Motor neuron (in vitro differentiated cells): Measurements from ENCODE around the gene FN3KRP. TPM values are rescaled to one million over a fixed set of nuclear protein-coding genes. Genes with fewer than 3 reads are reported as not detected.
"Not testable (repeated sequence)": the region's sequence is repeated elsewhere in the genome, so short reads cannot be mapped to it uniquely, and the experiment has no call there.

Experiments used
- ATAC-seq, 8 experiments: fragments of 200-7000 bp; cut with Tn5 transposase; replicated peaks in 6 of 8; 2 replicates each; pipeline ENCODE4 v1.8.0; 2021; ENCODE audit warnings: mild to moderate bottlenecking in 8 of 8, moderate library complexity in 8 of 8
- H3K27ac ChIP-seq, 2 donors: fragments of 250-450 bp; sonication (Bioruptor Pico); 2 replicates each; pipeline ENCODE4 v1.9.0; 2021; ENCODE audit warnings: antibody characterized with exemption in 2 of 2, mild to moderate bottlenecking in 2 of 2, moderate library complexity in 1 of 2
- H3K4me1 ChIP-seq, 2 donors: fragments of 250-450 bp; sonication (Bioruptor Pico); replicated peaks in 1 of 2; 2 replicates each; pipeline ENCODE4 v1.6.1; 2021; ENCODE audit warnings: antibody characterized with exemption in 2 of 2, mild to moderate bottlenecking in 2 of 2, moderate library complexity in 1 of 2
- H3K4me3 ChIP-seq, 5 donors: fragments of 250-450 bp; sonication (Bioruptor Pico); 2 replicates each; pipeline ENCODE4 v1.9.0; 2021; ENCODE audit warnings: antibody characterized with exemption in 5 of 5, mild to moderate bottlenecking in 5 of 5, moderate library complexity in 4 of 5
- WGBS, 10 experiments: fragments of 450-650 bp; shearing (Covaris generic); methylation state at CpG; one replicate each; pipeline ENCODE4 v1.0.0; 2022; 5-methylcytosine and 5-hydroxymethylcytosine counted together
- in situ Hi-C, 9 experiments: fragments of 400-800 bp; cut with MboI; loops; one replicate each; pipeline ENCODE4 v1.15.0; 2021; ENCODE audit warnings: low sequenced_read_pairs in 9 of 9, low pct_unique_long_range_greater_than_20kb in 2 of 9; ENCODE audit not compliant: unreplicated experiment in 9 of 9
- total RNA-seq, 8 experiments: library from RNA; unstranded; fragments of 300-600 nt; gene quantifications; 2 replicates each; pipeline versions ENCODE4 v1.2.3 to v1.2.4, GENCODE V29; 2022

The FN3KRP gene
- total RNA-seq, 8 experiments from 2014 or later: 11.9 to 27.7 (median 17.6) TPM

GRCh38 chr17:82767041-82767754, 50.7 kb downstream of the FN3KRP start:
- in situ Hi-C loops: loop anchor here in 1 of 9 experiments (25.0 kb wide), 1 partner anchor 105 kb away; no protein-coding TSS in a partner anchor
- H3K27ac ChIP-seq: no peak overlapping the region

GRCh38 chr17:82769041-82769440, 52.5 kb downstream of the FN3KRP start:
- ATAC-seq: no peak
- no peak overlapping the region for H3K4me3 ChIP-seq
- in situ Hi-C loops: loop anchor here in 1 of 9 experiments (25.0 kb wide), 1 partner anchor 107 kb away; no protein-coding TSS in a partner anchor
- WGBS, 10 experiments: 80 to 100% (median 95%) methylated on average over 2 to 5 of the region's 7 CpGs; no CpG with 5 or more reads in 2 of the 10 experiments
- H3K27ac ChIP-seq: no peak overlapping the region
- H3K4me1 ChIP-seq: no peaks in the 10 kb centered on the region

More at GRCh38 chr17:82767041-82767754, 50.7 kb downstream of the FN3KRP start:
- Histone ChIP-seq H3K4me3 (no peak overlapping the region), H3K4me1 (no peaks in the 10 kb centered on the region)
- WGBS, 10 experiments: 10 to 91% (median 82%) methylated on average over 2 to 14 of the region's 24 CpGs; no CpG with 5 or more reads in 2 of the 10 experiments
- peak; percentile 27 to 60 (median 40) for ATAC-seq

- WGBS, 10 experiments: 60 to 100% (median 100%) methylated on average over 1 to 2 of the region's 3 CpGs; no CpG with 5 or more reads in 7 of the 10 experiments
- H3K4me3 ChIP-seq: no peak overlapping the region
Measured at GRCh38 chr17:82772026-82772425, 55.5 kb downstream of the FN3KRP start.

GRCh38 chr17:82774456-82774855, 58.0 kb downstream of the FN3KRP start:
- not testable (repeated sequence) for H3K4me3 ChIP-seq, H3K27ac ChIP-seq, ATAC-seq, H3K4me1 ChIP-seq
- in situ Hi-C loops: loop anchor here in 2 of 9 experiments (10.0 to 25.0 kb wide), 2 partner anchors 110 to 112 kb away; no protein-coding TSS in a partner anchor
- 40 to 100% methylated on average over 1 to 2 of the region's 19 CpGs; no CpG with 5 or more reads in 8 of the 10 experiments for WGBS, 10 experiments

More at GRCh38 chr17:82772026-82772425, 55.5 kb downstream of the FN3KRP start:
- Histone ChIP-seq H3K27ac (no peak overlapping the region), H3K4me1 (no peaks in the 10 kb centered on the region)
- peak in 3 of 8 experiments; percentile 84 to 99 (median 97) for ATAC-seq
- in situ Hi-C loops: loop anchor here in 2 of 9 experiments (10.0 to 25.0 kb wide), 2 partner anchors 107 to 110 kb away; no protein-coding TSS in a partner anchor

- H3K27ac ChIP-seq: no peak overlapping the region
- H3K4me1 ChIP-seq: no peaks in the 10 kb centered on the region
- WGBS, 10 experiments: 6 to 85% (median 48%) methylated on average over 5 to 14 of the region's 34 CpGs; no CpG with 5 or more reads in 4 of the 10 experiments
- no peak overlapping the region for H3K4me3 ChIP-seq
- peak; percentile 31 to 81 (median 56) for ATAC-seq
- in situ Hi-C loops: loop anchor here in 1 of 9 experiments (10.0 kb wide), 1 partner anchor 110 kb away; no protein-coding TSS in a partner anchor
Measured at GRCh38 chr17:82775001-82775823, 58.7 kb downstream of the FN3KRP start.

- Histone ChIP-seq H3K27ac (no peak overlapping the region), H3K4me1 (no peaks in the 10 kb centered on the region), H3K4me3 (no peak overlapping the region)
- in situ Hi-C loops: loop anchor here in 1 of 9 experiments (10.0 kb wide), 1 partner anchor 112 kb away; no protein-coding TSS in a partner anchor
- ATAC-seq: no peak
- 73 to 100% (median 96%) methylated on average over 2 to 13 of the region's 13 CpGs; no CpG with 5 or more reads in 2 of the 10 experiments for WGBS, 10 experiments
Measured at GRCh38 chr17:82776454-82776853, 59.9 kb downstream of the FN3KRP start.

Other genes starting within 250 kb of the FN3KRP start
- gene FOXK2, start 197.0 kb upstream of the FN3KRP start, total RNA-seq: 10 to 100 TPM; 27.6 to 63.7 (median 39.4) TPM
- gene WDR45B, start 68.3 kb upstream of the FN3KRP start, total RNA-seq: 10 to 100 TPM; 48.7 to 91.4 (median 64.3) TPM
- 1 to 10 TPM; 4.4 to 9.0 (median 6.8) TPM for gene RAB40B, start 18.0 kb upstream of the FN3KRP start, total RNA-seq
- gene FN3K, start 18.9 kb downstream of the FN3KRP start, total RNA-seq: 10 to 100 TPM in 1 of 8 experiments, 1 to 10 TPM in 7; 1.0 to 11.3 (median 4.9) TPM
- 10 to 100 TPM; 27.2 to 94.3 (median 47.2) TPM for gene TBCD, start 35.4 kb downstream of the FN3KRP start, total RNA-seq
- gene ZNF750, start 123.3 kb downstream of the FN3KRP start, total RNA-seq: 1 to 10 TPM in 2 of 8 experiments, under 1 TPM in 6; 0.07 to 2.5 (median 0.42) TPM